GOT3 (cell line): ENCODE results near the gene ZNF200.
"Not testable (repeated sequence)": the region's sequence is repeated elsewhere in the genome, so short reads cannot be mapped to it uniquely, and the experiment has no call there.

Source experiments
- DNase-seq: peaks from one replicate; lab custom pipeline; 2025; ENCODE audit warnings: mixed read lengths; lab: John Stamatoyannopoulos, UW

Gene ZNF200

GRCh38 chr16:3234857-3235561 lies at the start of gene ZNF200:
Gene ZNF200, minus strand, starts transcription at chr16:3235158. Its CDS starts 1,403 bp downstream, at chr16:3233755.
- DNase-seq = peak; percentile 72

DNA sequence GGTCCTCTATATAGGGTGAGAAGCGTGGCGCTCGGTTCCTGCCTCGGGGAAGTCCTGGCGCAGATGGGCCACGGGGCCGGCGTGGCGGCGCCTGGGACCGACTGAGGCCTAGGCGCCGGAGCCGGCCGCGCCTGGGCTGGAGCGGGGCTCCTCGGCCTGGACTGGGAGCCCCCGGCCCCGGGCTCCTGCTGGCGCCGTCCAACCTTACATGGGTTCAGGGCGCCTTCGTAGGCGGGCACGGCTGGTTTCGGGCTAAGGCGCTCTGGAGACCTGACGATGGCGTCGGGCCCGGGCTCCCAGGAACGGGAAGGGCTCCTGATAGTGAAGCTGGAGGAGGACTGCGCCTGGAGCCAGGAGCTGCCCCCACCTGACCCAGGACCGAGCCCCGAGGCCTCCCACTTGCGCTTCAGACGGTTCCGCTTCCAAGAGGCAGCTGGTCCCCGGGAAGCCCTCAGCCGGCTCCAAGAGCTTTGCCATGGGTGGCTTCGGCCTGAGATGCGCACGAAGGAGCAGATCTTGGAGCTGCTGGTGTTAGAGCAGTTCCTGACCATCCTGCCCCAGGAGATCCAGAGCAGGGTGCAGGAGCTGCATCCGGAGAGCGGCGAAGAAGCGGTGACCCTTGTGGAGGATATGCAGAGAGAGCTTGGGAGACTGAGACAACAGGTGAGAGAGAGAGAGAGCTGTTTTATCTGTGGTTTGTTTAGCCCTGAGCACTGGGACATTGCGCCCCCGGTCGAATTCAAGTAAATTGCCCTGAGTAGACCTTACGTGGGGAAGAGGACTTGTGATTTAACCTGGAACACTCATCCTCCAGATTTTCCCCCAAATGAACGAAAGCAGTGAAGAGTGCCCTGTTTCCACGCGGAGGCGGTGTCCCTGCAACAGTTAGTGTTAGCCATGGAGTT lies 48.8 kb upstream of the ZNF200 start:
- DNase-seq = no peak

DNA sequence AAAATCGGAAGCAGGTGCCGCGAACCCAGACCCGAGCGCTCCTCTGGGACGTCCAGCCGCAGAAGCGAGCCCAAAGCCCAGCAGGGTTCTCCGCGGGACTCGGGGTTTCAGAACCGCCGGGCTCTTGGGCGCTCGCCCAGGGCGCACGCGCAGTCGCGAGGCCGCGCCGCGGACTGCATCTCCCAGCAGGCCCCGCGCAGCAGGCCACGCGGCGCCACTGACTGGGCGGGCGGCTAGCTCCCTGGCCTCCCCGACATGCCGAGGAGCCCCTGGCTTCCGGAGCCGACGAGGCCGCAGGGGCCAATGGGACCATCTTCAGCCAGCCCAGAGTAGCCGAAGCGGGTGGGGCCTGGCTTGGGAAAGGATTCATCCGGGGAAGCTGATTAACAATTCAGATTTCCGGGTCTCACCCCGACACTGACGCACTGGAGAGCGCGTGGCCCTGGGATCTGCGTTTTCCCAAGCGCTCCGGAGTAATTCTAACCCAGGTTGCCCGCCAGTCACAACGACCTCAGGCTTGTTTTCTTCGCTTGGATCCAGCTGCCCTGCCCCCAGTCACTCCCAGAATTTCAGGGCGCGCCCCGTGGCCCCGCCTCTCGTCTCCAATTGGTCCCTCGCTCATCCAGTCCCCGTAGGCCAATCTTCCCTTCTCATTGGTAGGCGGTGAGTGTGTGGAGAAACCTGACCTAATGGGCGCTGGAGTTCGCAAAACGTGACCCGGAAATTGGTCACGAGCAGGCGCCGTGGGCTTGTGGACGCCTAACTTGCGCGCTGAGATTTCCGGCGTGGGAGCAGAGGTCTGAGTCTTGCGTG lies 48.0 kb upstream of the ZNF200 start, which contains the start of gene ZNF263:
Gene ZNF263 (plus strand): TSS at position 762 of the 813 bp plus-strand sequence. CDS start 328 bp downstream, outside the sequence.
- DNase-seq = peak; percentile 86

- peak; percentile 73 for DNase-seq
Measured at GRCh38 chr16:3282103-3282729, 47.3 kb upstream of the ZNF200 start.

DNA sequence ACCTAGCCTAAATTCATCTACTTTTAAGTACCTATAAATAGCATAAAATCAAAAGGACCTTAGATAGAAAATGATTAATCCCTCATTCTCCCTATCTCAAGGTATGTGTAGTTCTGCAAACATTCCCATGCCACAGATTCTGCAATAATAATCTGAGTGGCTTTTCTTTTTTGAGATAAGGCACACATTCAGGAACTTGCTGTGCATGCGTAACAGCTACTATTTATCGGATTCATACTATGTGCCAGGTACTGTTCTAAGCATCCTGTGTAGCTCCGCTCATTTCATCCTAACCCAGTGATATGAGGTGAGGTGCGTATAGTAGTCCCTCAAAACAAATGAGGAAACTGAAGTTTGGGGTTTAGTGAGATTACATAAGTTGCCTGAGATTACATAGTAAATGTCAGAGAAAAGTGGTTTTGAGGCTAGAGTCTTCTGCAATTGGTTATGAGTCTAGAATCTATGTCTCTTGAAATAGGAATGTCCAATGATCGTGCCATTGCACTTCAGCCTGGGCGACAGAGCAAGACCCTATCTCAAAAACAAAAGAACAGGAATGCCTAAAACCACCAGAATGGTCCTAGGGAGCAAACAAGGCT lies 46.4 kb upstream of the ZNF200 start:
- DNase-seq = no peak

DNA sequence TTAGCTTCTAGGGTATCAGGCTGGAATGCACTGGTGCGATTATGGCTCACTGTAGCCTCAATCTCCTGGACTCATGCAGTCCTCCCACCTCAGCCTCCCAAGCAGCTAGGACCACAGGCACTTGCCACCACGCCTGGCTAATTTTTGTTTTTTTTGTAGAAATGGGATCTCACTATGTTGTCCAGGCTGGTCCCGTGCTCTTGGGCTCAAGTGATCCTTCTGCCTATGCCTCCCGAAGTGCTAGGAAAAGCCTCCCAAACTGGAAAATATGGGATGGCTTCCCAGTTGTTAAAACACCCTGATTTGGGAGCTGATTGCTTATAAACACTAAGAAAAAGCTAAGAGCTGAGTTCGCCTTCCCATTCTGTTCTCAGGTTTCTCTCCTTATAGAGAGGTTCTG lies 41.7 kb upstream of the ZNF200 start:
- no peak for DNase-seq

- DNase-seq = no peak
Measured at GRCh38 chr16:3274947-3275346, 40.0 kb upstream of the ZNF200 start.

GRCh38 chr16:3274490-3274889 lies 39.5 kb upstream of the ZNF200 start:
- no peak for DNase-seq

DNA sequence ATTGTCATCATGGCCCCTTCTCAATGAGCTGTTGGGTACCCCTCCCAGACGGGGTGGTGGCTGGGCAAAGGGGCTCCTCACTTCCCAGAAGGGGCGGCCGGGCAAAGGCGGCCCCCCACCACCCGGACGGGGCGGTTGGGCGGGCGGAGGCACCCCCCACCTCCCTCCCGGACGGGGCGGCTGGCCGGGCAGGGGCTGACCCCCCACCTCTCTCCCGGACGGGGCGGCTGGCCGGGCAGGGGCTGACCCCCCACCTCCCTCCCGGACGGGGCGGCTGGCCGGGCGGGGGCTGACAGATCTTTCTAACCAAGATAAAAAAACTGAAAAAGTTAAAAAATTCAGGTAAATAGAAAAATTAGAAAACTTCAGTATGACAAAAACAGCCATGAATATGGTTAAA lies 36.3 kb upstream of the ZNF200 start:
- DNase-seq = not testable (repeated sequence)

- DNase-seq = not testable (repeated sequence)
Measured at GRCh38 chr16:3270718-3271117, 35.8 kb upstream of the ZNF200 start.

DNA sequence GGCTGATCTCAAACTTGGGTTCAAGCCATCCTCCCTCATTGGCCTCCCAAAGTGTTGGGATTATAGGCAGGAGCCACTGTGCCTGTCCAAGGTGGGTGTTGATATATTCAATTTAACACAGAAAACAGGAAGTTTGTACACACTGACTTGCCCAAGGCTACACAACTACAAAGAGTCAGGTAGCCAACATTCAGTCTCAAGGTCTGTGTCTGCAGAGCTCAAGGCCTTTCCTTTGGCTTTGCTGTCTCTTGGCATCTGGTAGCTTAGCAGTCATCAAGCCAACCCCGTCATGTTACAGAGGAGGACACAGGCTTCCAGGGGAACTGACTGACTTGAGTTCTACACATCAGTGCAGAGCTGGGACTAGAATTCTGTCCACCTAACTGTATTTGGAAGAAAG lies 33.3 kb upstream of the ZNF200 start:
- DNase-seq = no peak

GRCh38 chr16:3266873-3267537 lies 32.0 kb upstream of the ZNF200 start:
- no peak for DNase-seq

GRCh38 chr16:3264137-3265036 lies 29.4 kb upstream of the ZNF200 start:
- peak; percentile 93 for DNase-seq

- DNase-seq = no peak
Measured at GRCh38 chr16:3262517-3262916, 27.6 kb upstream of the ZNF200 start.

DNA sequence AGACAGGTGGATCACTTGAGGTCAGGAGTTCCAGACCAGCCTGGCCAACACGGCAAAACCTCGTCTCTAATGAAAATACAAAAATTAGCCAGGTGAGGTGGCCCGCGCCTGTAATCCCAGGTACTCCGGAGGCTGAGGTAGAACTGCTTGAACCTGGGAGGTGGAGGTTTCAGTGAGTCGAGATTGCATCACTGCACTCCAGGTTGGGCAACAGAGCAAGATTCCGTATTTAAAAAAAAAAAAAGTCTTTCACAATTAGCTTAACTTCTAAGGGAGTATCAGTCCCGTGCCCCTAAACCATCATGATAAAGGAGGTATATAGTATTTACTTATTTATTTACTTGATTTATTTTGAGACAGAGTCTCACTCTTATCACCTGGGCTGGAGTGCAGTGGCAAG lies 24.9 kb upstream of the ZNF200 start:
- DNase-seq = no peak

- DNase-seq = no peak
Measured at GRCh38 chr16:3256866-3257465, 22.0 kb upstream of the ZNF200 start.

DNA sequence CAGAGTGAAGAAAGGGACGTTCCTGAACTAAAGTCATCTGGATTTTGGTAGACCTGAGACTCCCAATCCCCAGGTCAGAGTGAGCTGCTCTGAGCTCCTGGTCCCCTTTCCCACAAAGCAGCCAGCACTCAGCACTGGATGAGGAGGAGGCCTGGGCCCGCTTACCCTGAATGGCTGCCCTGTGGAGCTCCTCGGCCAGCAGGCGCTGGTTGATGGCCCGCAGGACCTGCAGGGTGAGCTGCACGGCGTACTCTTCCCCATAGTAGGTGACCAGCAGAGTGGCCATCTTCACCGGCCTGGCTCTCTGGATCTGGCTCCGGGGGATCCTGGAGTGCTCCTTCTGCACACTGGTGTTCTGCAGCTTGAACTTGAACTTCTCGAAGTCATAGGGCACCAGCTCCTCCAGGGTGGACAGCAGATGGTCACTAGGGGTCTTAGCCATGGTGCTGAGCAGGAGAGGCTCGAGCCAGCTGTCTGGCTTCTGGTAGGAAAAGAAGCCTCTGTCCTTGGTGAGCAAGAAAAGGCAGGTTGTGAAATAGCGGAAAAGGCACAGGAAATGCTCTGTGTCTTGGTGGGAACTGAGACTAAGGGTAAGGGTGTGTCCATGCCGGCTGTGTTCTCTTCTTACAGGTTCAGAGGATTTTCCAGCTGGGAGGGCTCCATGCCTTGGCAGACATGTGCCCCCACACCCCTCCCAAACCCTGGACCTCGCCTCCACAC lies 21.3 kb upstream of the ZNF200 start, which contains the start of gene MEFV:
Gene MEFV (minus strand): TSS at position 488 of the 720 bp plus-strand sequence. CDS start 46 bp downstream, at position 442.
- DNase-seq = no peak

- DNase-seq = no peak
Measured at GRCh38 chr16:3254309-3254708, 19.4 kb upstream of the ZNF200 start.
